Natural killer cell (primary cell): ENCODE measurements around the gene ZNF366. TPM values are rescaled to one million over a fixed set of nuclear protein-coding genes. Genes with fewer than 3 reads are reported as not detected.
"Not testable (repeated sequence)": the region's sequence is repeated elsewhere in the genome, so short reads cannot be mapped to it uniquely, and the experiment has no call there.

Experiments used
- ATAC-seq, 3 donors: fragments of 150-1000 bp in 2 of 3; fragments of 200-7000 bp in 1 of 3; cut with Tn5 transposase; 1 replicate in 1 of 3; 2 replicates in 2 of 3; pipeline ENCODE4 v1.10.0; 2021; ENCODE audit warnings: mild to moderate bottlenecking in 2 of 3, moderate library complexity in 2 of 3
- DNase-seq, 2 donors: peaks; one replicate each; pipeline versions ENCODE4 v3.0.0 to v3.0.0-alpha.2; 2013 to 2021; ENCODE audit warnings: mixed read lengths in 1 of 2
- H3K27ac ChIP-seq: one replicate; pipeline ENCODE4 v1.5.1; 2013; ENCODE audit warnings: mild to moderate bottlenecking, low read length
- H3K27me3 ChIP-seq: one replicate; pipeline ENCODE4 v1.6.1; 2013; ENCODE audit warnings: low read length; ENCODE audit not compliant: control insufficient read depth, insufficient read depth
- H3K36me3 ChIP-seq: one replicate; pipeline ENCODE4 v1.6.1; 2013; ENCODE audit warnings: low read length; ENCODE audit not compliant: control insufficient read depth, insufficient read depth
- H3K4me1 ChIP-seq: one replicate; pipeline ENCODE4 v1.6.1; 2013; ENCODE audit warnings: low read length; ENCODE audit not compliant: control insufficient read depth, insufficient read depth
- H3K4me3 ChIP-seq: one replicate; pipeline ENCODE4 v1.5.1; 2013; ENCODE audit warnings: low read length
- H3K9me3 ChIP-seq: one replicate; pipeline ENCODE4 v1.6.1; 2013; ENCODE audit warnings: low read length; ENCODE audit not compliant: control insufficient read depth, insufficient read depth
- H3K27ac Mint-ChIP-seq, 2 donors: one replicate each; pipeline ENCODE4 v1.8.0; 2022; ENCODE audit warnings: mild to moderate bottlenecking in 2 of 2, mixed read lengths in 2 of 2, moderate library complexity in 1 of 2
- H3K27me3 Mint-ChIP-seq, 2 donors: one replicate each; pipeline ENCODE4 v1.8.0; 2022; ENCODE audit warnings: low read depth in 2 of 2, mixed read lengths in 2 of 2
- H3K36me3 Mint-ChIP-seq: one replicate; pipeline ENCODE4 v1.8.0; 2022; ENCODE audit warnings: mixed read lengths
- H3K4me1 Mint-ChIP-seq, 2 donors: one replicate each; pipeline ENCODE4 v1.8.0; 2022; ENCODE audit warnings: mixed read lengths in 2 of 2
- H3K4me3 Mint-ChIP-seq: one replicate; pipeline ENCODE4 v1.8.0; 2022; ENCODE audit warnings: mild to moderate bottlenecking, moderate library complexity, mixed read lengths
- H3K9me3 Mint-ChIP-seq, 2 donors: one replicate each; pipeline ENCODE4 v1.8.0; 2022; ENCODE audit warnings: mixed read lengths in 2 of 2
- WGBS: methylation state at CpG from one replicate; pipeline ENCODE4 v1.1.7; 2013; ENCODE audit warnings: missing lambda C conversion rate; ENCODE audit not compliant: insufficient coverage; 5-methylcytosine and 5-hydroxymethylcytosine counted together
- intact Hi-C: fragments of 100-400 bp; cut with micrococcal nuclease; formaldehyde crosslinking; loops from one replicate; pipeline ENCODE4 v1.14.2; 2022
- total RNA-seq, 4 donors: library from RNA; stranded (reverse); fragments of 120-200 nt in 1 of 4; gene quantifications; one replicate each; pipeline versions ENCODE4 v1.2.3 to v1.2.4, GENCODE V29; 2013 to 2022
- TF ChIP-seq, protein P1 (sequence below): fragments of 200-600 bp; IDR thresholded peaks from one replicate; pipeline ENCODE4 v1.8.0; 2022; ENCODE audit warnings: antibody characterized with exemption

ZNF366 gene
- total RNA-seq, 3 donors from 2014 or later (not counting 1 experiment from before 2014, with no cell fraction given): 0.54 TPM; not detected in 2

- intact Hi-C loops: no loop called here
- Histone ChIP-seq H3K4me3 (no peak overlapping the region), H3K36me3 (no peaks in the 10 kb centered on the region), H3K9me3 (no peaks in the 10 kb centered on the region), H3K27me3 (no peaks in the 10 kb centered on the region), H3K27ac (no peak overlapping the region), H3K4me1 (no peaks in the 10 kb centered on the region)
- no peaks in the 10 kb centered on the region for H3K36me3 Mint-ChIP-seq
- H3K27ac Mint-ChIP-seq: no peak overlapping the region
- no peaks in the 10 kb centered on the region for H3K9me3 Mint-ChIP-seq
- no peak for ATAC-seq
- H3K4me1 Mint-ChIP-seq: no peaks in the 10 kb centered on the region
- DNase-seq: no peak
- no peak overlapping the region for H3K4me3 Mint-ChIP-seq
- WGBS: 41% methylated on average over 2 of the region's 4 CpGs
- TF ChIP-seq, protein P1, sequence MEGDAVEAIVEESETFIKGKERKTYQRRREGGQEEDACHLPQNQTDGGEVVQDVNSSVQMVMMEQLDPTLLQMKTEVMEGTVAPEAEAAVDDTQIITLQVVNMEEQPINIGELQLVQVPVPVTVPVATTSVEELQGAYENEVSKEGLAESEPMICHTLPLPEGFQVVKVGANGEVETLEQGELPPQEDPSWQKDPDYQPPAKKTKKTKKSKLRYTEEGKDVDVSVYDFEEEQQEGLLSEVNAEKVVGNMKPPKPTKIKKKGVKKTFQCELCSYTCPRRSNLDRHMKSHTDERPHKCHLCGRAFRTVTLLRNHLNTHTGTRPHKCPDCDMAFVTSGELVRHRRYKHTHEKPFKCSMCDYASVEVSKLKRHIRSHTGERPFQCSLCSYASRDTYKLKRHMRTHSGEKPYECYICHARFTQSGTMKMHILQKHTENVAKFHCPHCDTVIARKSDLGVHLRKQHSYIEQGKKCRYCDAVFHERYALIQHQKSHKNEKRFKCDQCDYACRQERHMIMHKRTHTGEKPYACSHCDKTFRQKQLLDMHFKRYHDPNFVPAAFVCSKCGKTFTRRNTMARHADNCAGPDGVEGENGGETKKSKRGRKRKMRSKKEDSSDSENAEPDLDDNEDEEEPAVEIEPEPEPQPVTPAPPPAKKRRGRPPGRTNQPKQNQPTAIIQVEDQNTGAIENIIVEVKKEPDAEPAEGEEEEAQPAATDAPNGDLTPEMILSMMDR: no peak
- peaks cover 0 to 3% of the 10 kb centered on the region in 2 donors for H3K27me3 Mint-ChIP-seq
Observed at GRCh38 chr5:72408603-72409002, 98.6 kb downstream of the ZNF366 start.

- intact Hi-C loops: no loop called here
- Histone ChIP-seq H3K27me3 (no peaks in the 10 kb centered on the region), H3K36me3 (no peaks in the 10 kb centered on the region), H3K4me3 (no peak overlapping the region), H3K9me3 (peaks cover 1% of the 10 kb centered on the region), H3K4me1 (no peaks in the 10 kb centered on the region), H3K27ac (no peak overlapping the region)
- DNase-seq (no peak), ATAC-seq (no peak)
- Mint-ChIP-seq H3K27ac (no peak overlapping the region), H3K27me3 (peaks cover 0 to 3% of the 10 kb centered on the region in 2 donors), H3K4me3 (no peak overlapping the region), H3K36me3 (no peaks in the 10 kb centered on the region), H3K9me3 (no peaks in the 10 kb centered on the region), H3K4me1 (no peaks in the 10 kb centered on the region)
- TF ChIP-seq, protein P1: no peak
- 94% methylated on average over 4 of the region's 5 CpGs for WGBS
Observed at GRCh38 chr5:72408127-72408526, 99.1 kb downstream of the ZNF366 start.

DNA sequence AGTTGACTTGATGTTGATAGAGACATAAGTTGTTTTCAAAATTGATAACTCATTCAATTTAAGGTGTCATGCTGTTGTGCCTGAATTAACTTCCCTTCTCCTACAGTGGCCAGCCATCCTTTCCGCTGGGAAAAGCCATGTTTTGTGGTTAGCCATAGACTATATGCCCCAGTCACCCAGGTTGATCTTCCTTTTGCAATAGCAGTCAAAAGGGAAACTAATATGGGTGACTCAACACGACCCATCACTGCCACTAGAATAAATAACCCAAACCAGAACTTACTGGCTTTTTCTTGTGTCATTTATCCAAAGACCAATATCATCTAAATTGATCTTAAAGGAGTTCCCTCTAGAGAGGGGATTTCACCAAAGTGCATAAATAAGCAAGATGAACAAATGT is 99.7 kb downstream of the ZNF366 start:
- H3K4me1 Mint-ChIP-seq: no peaks in the 10 kb centered on the region
- no peak for ATAC-seq
- peaks cover 2% of the 10 kb centered on the region for H3K9me3 ChIP-seq
- H3K36me3 ChIP-seq: no peaks in the 10 kb centered on the region
- no peak overlapping the region for H3K4me3 ChIP-seq
- H3K36me3 Mint-ChIP-seq: no peaks in the 10 kb centered on the region
- H3K4me1 ChIP-seq: no peaks in the 10 kb centered on the region
- intact Hi-C loops: no loop called here
- H3K27me3 Mint-ChIP-seq: peaks cover 0 to 4% of the 10 kb centered on the region in 2 donors
- no peak overlapping the region for H3K27ac Mint-ChIP-seq
- no peak overlapping the region for H3K4me3 Mint-ChIP-seq
- TF ChIP-seq, protein P1: no peak
- H3K27ac ChIP-seq: no peak overlapping the region
- WGBS: 100% methylated on average over 2 of the region's 2 CpGs
- no peak for DNase-seq
- H3K9me3 Mint-ChIP-seq: no peaks in the 10 kb centered on the region
- H3K27me3 ChIP-seq: no peaks in the 10 kb centered on the region

- Histone ChIP-seq H3K9me3 (peaks cover 2% of the 10 kb centered on the region), H3K27me3 (no peaks in the 10 kb centered on the region), H3K4me1 (no peaks in the 10 kb centered on the region), H3K27ac (no peak overlapping the region), H3K36me3 (no peaks in the 10 kb centered on the region), H3K4me3 (no peak overlapping the region)
- peaks cover 0 to 4% of the 10 kb centered on the region in 2 donors for H3K27me3 Mint-ChIP-seq
- no peaks in the 10 kb centered on the region for H3K9me3 Mint-ChIP-seq
- intact Hi-C loops: no loop called here
- 82% methylated on average over 1 of the region's 3 CpGs for WGBS
- H3K4me3 Mint-ChIP-seq: no peak overlapping the region
- DNase-seq: no peak
- no peaks in the 10 kb centered on the region for H3K36me3 Mint-ChIP-seq
- H3K27ac Mint-ChIP-seq: no peak overlapping the region
- ATAC-seq: no peak
- TF ChIP-seq, protein P1: no peak
- no peaks in the 10 kb centered on the region for H3K4me1 Mint-ChIP-seq
Observed at GRCh38 chr5:72407078-72407477, 100.1 kb downstream of the ZNF366 start.

- H3K27ac Mint-ChIP-seq, ATAC-seq, H3K4me3 Mint-ChIP-seq, intact Hi-C loops, H3K4me3 ChIP-seq, H3K36me3 ChIP-seq, H3K9me3 Mint-ChIP-seq, DNase-seq, H3K4me1 ChIP-seq, H3K36me3 Mint-ChIP-seq, H3K4me1 Mint-ChIP-seq, H3K27me3 ChIP-seq, H3K27me3 Mint-ChIP-seq, H3K27ac ChIP-seq: not testable (repeated sequence)
- H3K9me3 ChIP-seq: peaks cover 19% of the 10 kb centered on the region
- 97% methylated on average over 3 of the region's 3 CpGs for WGBS
Observed at GRCh38 chr5:72404771-72405170, 102.4 kb downstream of the ZNF366 start.
